HFFc6 (cell line): Measurements from ENCODE around the gene ADK. TPM values are rescaled to one million over a fixed set of nuclear protein-coding genes. Genes with fewer than 3 reads are reported as not detected.

Experiments
- DNase-seq: peaks from one replicate; pipeline ENCODE4 v3.0.0-alpha.2; 2018
- H3K27ac Mint-ChIP-seq: 2 replicates; pipeline ENCODE4 v1.8.0; 2020; ENCODE audit warnings: mild to moderate bottlenecking, mixed read lengths
- H3K27me3 Mint-ChIP-seq: 2 replicates; pipeline ENCODE4 v1.8.0; 2021; ENCODE audit warnings: mild to moderate bottlenecking, moderate library complexity, mixed read lengths; ENCODE audit not compliant: insufficient read depth
- H3K36me3 Mint-ChIP-seq: 2 replicates; pipeline ENCODE4 v1.8.0; 2021; ENCODE audit warnings: low read depth, mixed read lengths
- H3K4me1 Mint-ChIP-seq: 2 replicates; pipeline ENCODE4 v1.8.0; 2020; ENCODE audit warnings: low read depth, mixed read lengths
- H3K4me3 Mint-ChIP-seq: 2 replicates; pipeline ENCODE4 v1.8.0; 2020; ENCODE audit warnings: mild to moderate bottlenecking, moderate library complexity, mixed read lengths
- H3K9me3 Mint-ChIP-seq: 2 replicates; pipeline ENCODE4 v1.8.0; 2020; ENCODE audit warnings: mild to moderate bottlenecking, mixed read lengths
- CTCF ChIP-seq: fragments of 200-600 bp; sonication (generic); IDR thresholded peaks from 2 replicates; pipeline ENCODE4 v1.5.0; 2021; ENCODE audit warnings: antibody characterized with exemption, mild to moderate bottlenecking
- total RNA-seq, 6 experiments: library from RNA; stranded (reverse); fragmentation: NEBNext Ultra II Directional; extraction: Animal tissue kit (Norgen Biotek cat#: 25700); gene quantifications; 2 replicates in 1 of 6; 3 replicates in 5 of 6; pipeline ENCODE4 v1.2.3, GENCODE V29; 2021

ADK gene
- total RNA-seq, 6 experiments from 2014 or later: 74.1 to 97.6 (median 86.0) TPM

GRCh38 chr10:74480778-74481177 is 329.8 kb downstream of the ADK start:
- DNase-seq: no peak
- H3K9me3 Mint-ChIP-seq: no peaks in the 10 kb centered on the region
- no peak for TF ChIP-seq CTCF
- H3K4me3 Mint-ChIP-seq: no peak overlapping the region
- no peaks in the 10 kb centered on the region for H3K27me3 Mint-ChIP-seq
- H3K27ac Mint-ChIP-seq: no peak overlapping the region
- peaks cover 23% of the 10 kb centered on the region for H3K36me3 Mint-ChIP-seq
- no peaks in the 10 kb centered on the region for H3K4me1 Mint-ChIP-seq

DNA sequence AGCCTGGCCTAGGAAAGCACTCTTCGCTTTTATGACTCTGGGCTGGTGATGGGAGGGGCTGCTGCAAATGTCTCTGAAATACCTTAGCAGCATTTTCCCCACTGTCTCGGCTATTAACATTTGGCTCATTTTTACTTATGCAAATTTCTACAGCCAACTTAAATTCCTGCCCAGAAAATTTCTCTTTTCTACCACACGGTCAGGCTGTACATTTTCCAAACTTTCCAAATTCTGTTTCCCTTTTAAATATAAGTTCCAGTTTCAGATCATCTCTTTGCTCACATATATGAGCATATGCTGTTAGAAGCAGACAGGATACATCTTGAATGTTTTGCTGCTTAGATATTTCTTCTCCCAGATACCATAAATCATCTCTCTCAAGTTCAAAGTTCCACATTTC is 332.3 kb downstream of the ADK start:
- Mint-ChIP-seq H3K27ac (no peak overlapping the region), H3K27me3 (no peaks in the 10 kb centered on the region), H3K4me1 (no peaks in the 10 kb centered on the region), H3K9me3 (no peaks in the 10 kb centered on the region), H3K36me3 (peaks cover 27% of the 10 kb centered on the region), H3K4me3 (no peak overlapping the region)
- no peak for DNase-seq
- TF ChIP-seq CTCF: no peak

DNA sequence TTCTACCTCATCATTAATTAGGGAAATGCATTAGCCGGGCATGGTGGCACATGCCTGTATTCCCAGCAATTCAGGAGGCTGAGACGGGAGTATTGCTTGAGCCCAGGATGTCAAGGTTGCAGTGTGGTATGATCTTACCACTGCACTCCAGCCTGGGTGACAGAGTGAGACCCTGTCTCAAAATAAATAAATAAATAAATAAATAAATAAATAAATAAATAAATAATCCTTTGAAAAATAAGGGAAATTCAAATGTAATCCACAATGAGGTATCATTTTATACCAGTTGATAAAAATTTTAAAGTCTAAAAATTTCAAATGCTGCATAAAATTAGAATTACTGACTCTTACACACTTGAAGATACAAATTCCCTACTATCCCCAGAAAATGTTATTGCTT is 334.3 kb downstream of the ADK start:
- peaks cover 27% of the 10 kb centered on the region for H3K36me3 Mint-ChIP-seq
- H3K27ac Mint-ChIP-seq: no peak overlapping the region

GRCh38 chr10:74486659-74487058 is 335.6 kb downstream of the ADK start:
- no peak for TF ChIP-seq CTCF
- Mint-ChIP-seq H3K27ac (no peak overlapping the region), H3K9me3 (no peaks in the 10 kb centered on the region)

More for the DNA sequence above, 334.3 kb downstream of the ADK start:
- no peak overlapping the region for H3K4me3 Mint-ChIP-seq
- no peaks in the 10 kb centered on the region for H3K9me3 Mint-ChIP-seq
- TF ChIP-seq CTCF: no peak
- no peaks in the 10 kb centered on the region for H3K4me1 Mint-ChIP-seq
- no peak for DNase-seq
- H3K27me3 Mint-ChIP-seq: no peaks in the 10 kb centered on the region

GRCh38 chr10:74488907-74489306 is 337.9 kb downstream of the ADK start:
- Mint-ChIP-seq H3K4me1 (no peaks in the 10 kb centered on the region), H3K27ac (no peak overlapping the region), H3K4me3 (no peak overlapping the region), H3K9me3 (no peaks in the 10 kb centered on the region), H3K27me3 (no peaks in the 10 kb centered on the region), H3K36me3 (peaks cover 6% of the 10 kb centered on the region; the same call in 1 of the 2 replicates)
- no peak for TF ChIP-seq CTCF
- DNase-seq: no peak

More at GRCh38 chr10:74486659-74487058, 335.6 kb downstream of the ADK start:
- Mint-ChIP-seq H3K4me1 (no peaks in the 10 kb centered on the region), H3K36me3 (peaks cover 22% of the 10 kb centered on the region), H3K4me3 (no peak overlapping the region), H3K27me3 (no peaks in the 10 kb centered on the region)
- DNase-seq: no peak

DNA sequence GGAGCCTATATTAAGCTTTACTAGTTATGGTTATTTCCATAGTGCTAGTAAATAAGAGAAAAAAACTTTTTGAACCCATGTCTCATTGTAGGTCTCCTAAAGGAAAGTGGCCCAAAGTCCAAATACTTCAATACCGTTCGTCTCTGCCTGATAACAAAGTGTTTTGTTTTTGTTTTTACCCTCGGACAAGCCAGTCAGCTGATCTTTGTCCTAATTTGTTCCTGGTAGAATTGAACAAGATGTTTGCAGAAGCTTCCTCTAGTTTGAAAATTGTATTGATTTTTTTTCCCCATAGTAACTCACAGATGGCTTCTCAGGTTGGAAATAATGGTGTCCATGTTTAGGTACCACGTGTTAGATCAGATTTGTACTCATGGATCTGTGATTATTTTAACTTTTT is 339.5 kb downstream of the ADK start:
- peaks cover 4% of the 10 kb centered on the region; the same call in 1 of the 2 replicates for H3K36me3 Mint-ChIP-seq
- H3K4me1 Mint-ChIP-seq: no peaks in the 10 kb centered on the region
- no peak for TF ChIP-seq CTCF
- DNase-seq: no peak
- no peak overlapping the region for H3K4me3 Mint-ChIP-seq
- no peaks in the 10 kb centered on the region for H3K27me3 Mint-ChIP-seq
- no peak overlapping the region for H3K27ac Mint-ChIP-seq
- H3K9me3 Mint-ChIP-seq: no peaks in the 10 kb centered on the region
